Activated CD4-positive, alpha-beta T cell treated with anti-CD3 and anti-CD28 coated beads, Interleukin-2, amount 50 U/mL, for 16 hours (primary cell): Measurements from ENCODE around the gene KLHL40.

Source experiments
- DNase-seq: peaks from one replicate; pipeline ENCODE4 v3.0.0-alpha.2; 2020

The KLHL40 gene

DNA sequence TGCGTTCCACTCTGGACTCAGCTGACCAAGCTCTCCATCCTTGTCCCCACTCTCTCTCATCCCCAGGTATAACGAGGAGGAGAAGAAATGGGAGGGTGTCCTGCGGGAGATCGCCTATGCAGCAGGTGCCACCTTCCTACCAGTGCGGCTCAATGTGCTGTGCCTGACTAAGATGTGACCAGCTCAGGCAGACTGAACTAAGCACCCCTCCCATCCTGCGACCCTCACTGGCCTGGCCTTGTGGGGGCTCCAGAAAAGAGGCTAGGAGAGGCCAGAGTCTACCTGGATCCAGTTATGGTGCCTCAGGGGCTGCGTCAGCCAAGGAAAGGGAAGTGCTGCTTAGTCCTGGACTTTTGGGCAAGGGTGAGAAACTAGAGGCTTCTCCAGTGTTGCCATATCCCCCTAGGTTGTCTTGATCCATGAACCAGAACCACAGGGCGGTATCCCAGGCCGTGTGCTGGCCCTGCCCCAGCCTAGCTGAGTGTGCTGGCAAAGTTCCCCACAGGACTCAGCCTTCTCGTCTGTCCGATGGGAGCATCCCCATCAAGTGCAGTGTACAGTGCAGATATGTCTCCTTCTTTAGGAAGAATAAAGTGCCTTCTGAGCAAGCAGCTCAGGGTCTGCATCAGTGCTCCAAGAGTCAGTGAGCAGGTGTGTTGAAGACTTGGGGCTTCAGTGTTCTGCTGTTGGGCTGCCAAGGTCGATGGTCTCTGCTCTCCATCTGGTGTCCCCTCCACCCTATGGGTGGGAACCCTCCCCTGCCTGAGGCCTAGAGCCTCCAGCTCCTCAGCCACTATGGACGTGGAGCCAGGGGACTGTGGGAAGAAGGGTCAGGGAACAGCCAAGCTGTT, 6.7 kb downstream of the KLHL40 start:
- DNase-seq = no peak

DNA sequence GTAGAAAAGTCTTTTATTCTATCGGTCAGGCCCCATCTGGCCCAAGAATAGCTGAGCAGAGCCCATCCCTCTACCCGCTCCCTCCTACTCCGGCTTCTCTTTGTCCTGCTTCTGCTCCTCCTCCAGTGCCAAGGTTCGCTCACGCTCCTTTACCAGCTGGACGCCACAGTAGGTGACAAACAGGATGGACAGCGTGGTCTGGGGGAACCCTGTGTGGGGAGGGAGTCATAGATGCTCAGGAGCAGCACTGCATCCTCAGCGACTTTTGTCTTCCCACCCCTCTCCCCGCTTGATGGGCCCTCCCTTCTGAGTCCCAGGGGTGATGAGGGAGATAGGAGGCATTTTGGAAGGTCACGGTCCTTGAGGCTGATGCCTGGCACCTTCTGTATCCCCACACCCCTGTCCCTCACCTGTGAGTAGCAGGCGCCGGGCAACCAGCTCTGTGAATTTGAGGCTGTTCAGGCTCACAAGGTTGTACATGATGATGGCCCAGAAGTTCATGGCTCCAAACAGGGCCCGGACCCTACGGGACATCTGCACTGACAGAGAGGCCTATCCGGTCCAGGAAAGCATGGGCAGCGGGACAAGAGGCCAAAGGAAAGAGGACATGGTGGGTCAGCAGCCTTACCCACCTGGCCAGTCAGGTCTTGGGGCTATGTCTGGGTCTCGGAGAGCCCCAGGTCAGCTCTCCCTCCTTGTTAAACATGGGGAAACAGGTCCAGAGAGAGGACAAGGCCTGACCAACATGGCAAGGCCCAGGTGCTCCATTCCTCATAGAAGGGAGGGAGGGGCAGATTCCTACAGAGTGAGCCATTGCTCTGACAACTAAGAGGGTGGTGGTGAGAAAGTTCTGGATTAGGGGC, 7.6 kb downstream of the KLHL40 start:
- no peak for DNase-seq

DNA sequence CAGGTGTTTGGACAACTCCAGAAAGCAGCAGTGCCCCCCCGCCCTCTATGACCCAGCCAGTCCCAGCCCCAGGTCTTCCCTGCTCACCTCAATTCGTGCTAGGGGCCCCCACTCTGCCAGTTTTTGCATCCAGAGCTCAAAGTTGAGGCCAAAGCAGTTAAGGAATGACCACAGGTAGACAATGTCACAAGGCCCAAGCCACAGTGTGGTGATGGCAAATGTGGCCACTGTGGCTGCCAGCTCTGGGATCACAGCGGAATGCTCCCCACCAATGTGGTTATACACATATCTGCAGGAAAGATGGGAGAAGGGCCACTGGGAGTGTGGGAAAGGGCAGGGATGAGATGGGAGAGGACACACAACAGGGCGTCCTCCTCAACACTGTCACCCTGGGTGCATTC, 8.2 kb downstream of the KLHL40 start:
- DNase-seq = no peak

DNA sequence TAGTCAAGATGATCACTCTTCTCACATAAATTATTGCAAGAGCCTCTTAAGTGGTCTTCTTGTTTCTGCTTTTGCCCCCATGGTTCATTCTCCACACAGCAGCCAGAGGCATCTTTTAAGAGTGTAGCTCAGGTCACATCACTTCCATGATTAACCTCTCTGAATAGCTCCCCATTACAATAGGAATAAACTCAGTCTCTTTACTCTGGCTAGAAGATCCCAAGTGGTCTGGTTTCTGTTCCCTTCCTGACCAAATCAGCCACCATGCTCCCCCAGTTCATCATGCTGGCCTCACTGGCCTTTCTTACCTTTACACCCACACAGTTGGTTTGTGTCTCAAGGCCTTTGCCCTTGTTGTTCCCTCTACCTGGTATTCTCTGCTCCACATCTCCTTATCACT, 9.0 kb downstream of the KLHL40 start:
- DNase-seq = no peak

DNA sequence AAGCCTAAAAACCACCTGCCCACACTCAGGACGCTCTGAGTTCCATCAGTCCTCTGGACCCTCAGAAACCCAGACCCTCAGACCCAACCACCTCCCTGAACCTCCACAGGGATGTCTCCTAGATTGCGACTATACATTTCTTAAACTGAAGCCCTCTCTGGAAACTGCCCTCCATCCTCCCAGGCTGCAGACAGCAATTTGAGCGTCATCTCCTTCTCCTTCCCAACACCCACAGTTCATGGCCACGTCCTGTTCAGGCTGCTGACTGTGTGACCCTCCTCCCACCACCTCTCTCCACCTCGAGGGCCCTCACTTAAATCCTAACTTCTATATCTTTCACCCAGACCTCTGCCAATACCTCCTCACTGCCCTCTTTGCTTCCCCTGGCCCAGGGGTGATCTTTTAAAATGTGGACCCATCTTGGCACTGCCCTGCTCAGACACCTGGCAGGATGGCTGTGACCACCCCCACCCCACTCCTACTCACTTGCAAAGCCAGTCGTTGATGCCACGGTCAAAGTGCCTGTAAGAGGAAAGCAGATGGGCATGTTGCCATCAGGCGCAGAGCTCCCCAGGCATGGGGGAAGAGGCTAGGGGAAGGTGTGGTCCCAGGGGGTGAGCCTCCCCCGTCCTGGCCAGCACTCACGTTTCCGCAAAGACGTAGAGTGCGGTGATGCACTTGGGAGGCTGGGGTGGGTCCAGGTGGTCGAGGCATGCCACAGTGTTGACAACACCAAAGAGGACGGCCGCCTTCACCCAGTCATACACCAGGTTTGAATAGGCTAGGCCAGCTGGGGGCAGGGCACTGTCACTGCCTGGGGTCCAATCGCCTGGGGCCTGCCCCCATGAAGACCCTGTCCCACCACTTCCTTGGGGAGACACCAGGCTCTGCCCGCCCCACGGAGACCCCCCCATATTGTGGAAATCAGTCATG, 11.3 kb downstream of the KLHL40 start:
- no peak for DNase-seq

DNA sequence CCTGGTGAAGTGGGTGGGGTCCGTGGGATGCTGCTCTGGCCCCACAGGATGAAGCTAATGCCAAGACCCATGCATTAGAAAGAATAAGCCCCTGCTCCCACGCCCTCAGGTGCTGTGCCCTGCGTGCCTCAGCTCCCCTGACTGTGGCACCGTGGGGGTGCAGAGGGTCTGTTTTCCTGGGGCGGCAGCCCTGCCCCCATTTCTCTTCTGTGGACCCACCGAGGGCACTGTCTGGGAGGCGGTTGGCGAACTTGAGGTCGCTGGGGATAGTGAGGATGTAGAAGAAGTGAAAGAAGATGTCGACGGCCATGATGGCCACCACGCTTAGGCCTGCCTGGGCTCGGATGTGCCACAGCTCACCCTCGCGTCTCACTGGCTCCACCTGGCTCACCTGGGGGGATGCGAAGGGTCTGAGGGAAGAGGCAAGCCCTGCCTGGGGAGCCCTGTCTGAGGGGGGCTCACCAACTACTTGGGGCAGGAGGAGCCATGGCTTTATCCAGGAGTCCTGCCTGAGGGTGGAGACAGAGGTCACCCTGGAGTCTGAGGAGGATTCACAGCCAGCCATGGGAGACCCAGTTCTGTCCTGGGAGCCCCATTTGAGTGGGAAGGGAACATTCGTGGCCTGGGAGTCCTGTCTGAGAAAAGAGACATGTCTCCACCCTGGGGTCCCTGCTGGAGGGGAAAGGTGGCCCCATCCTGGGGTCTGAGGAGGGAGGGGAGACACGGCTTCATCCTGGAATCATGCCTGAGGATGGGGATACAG, 12.1 kb downstream of the KLHL40 start:
- DNase-seq = no peak

DNA sequence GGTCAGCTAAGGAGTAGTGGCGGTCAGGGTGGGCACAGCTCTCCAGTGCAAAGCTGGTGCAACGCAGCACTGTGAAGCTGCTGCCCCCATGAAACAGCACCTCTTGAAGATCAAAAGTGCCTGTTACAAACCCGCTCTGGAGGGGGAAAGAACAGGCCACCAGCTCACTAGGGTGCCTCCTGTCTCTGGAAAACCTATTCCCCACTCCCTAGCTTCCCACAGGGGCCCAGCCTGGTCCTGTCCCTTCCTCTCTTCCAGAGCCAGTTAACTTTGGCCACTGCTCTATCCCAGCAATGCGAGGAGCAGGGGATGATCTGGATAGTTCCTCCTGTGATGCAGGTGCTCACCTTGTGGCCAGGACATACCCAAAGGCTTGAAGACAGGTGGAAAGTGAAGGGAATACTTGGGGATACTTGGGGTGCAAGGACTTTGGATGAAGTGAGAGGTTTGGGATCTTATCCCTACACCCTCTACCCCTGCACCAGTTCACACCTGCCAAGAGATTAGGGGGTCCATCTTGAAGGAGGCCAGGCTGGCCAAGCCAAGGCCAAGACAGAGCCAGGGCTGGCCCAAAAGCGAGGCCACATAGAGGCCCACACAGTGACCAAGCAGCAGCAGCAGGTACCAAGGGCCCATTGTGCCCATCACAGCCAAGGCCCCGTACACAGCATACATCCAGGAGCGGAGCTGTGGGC, 13.0 kb downstream of the KLHL40 start:
- no peak for DNase-seq

DNA sequence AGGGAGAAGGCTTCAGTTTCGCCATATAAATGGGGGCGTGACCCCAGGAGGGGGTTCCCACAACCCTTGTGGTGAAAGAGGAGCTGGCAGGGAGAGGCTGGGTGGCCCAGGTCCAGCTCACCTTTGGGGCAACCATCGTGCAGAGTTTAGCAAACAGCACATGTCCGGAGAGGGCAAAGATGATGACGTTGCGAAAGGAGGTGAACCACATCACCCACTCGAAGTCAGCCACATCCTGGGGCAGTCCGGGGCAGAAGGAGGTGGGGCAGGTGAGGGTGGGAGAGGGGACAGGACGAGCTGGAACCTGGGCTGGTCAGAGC, 13.5 kb downstream of the KLHL40 start:
- peak; percentile 24 for DNase-seq

DNA sequence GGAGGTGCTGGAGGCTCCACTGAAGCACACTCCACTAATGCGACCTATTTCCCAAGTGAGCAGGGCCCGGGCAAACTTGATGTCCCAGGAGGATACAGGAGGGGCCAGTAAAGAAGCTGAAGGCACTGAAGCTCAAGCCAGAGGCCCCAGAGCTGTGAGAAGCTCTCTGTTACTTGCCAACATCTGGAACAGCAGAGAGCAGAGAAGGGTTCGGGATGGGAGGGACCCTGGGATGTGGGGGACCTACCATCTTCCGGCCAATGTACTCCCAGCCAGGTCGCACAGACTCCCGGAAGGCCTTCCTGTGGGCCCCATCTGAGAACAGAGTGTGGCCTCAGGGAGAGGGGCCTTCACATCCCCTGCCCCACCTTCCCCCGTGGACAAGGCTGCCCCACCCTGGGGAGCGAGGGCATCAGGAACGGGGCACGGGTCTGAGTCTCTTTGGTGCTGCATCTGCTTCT, 14.2 kb downstream of the KLHL40 start:
- no peak for DNase-seq

DNA sequence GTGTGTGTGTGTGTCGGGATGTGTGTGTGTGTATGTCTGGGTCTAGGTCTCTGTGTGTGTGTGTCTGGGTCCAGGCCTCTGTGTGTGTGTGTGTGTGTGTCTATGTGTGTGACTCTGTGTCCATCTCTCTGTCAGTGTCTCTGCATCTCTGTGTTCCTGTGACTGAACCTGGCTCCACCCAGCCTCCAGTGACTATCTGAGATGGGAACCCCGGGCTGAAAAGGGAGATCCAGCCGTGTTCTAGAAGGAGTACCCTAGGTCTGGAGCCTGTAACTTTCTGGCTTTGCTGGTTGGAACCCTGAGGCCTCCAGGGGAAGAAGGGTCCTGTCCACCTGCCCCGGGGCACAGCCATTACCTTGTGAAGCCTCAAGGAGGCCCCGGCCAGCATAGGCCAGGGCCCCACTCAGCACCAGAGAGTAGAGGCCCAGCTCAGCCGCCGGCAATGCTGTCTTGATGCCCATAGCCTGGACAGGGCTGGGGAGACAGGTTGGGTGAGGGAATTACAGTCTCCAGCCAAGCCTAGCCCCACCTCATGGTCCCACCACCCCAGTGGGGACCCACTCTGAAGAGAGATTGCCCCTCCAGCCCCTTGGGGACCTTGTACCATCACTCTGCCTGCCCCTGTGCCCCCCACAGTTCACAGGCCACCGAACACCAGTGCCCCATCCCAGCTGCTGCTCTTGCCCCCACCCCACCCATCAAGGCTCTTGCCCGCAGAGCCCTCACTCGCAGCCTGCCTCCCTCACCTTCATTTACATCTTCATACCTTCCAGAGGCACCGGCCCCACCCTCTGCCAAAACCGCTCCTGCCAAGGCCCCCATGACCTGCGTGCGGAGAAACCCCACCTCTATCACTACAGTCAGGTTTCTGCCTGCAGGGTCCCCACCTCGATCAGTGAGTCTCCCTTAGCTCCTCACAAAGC, 15.3 kb downstream of the KLHL40 start:
- no peak for DNase-seq

DNA sequence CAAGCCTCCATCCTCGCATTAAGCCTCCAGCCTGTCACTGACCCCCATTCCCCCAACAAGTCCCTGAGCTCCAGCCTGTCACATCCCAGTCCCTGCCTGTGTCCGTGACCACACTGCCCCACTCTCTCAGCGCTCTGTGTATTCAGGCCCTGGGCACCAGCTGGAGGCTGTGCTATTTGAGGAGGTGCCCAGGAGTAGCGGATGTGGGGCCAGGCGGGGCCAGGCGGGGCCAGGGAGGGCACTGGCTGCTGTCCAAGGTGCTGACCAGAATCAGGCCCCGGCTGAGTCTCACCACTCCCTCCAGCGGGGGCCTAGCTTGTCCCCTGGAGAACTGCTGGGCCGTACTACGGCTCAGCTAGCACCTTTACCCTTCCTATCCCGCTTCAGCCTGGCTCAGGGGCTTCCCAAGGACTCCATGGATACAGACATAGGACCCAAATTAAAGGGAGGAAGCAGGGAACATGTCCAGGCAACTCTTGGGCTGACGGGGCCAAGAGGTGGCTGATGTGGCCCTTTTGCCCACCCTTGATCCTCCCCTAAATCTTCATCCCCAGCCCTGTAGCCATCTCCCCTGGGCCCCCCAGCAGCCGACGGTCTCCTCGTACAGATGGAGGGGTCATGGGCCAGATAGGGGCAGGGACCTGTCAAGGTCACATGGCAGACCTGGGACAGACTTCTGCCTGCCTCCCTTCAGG, 16.2 kb downstream of the KLHL40 start:
- DNase-seq = peak; percentile 44

DNA sequence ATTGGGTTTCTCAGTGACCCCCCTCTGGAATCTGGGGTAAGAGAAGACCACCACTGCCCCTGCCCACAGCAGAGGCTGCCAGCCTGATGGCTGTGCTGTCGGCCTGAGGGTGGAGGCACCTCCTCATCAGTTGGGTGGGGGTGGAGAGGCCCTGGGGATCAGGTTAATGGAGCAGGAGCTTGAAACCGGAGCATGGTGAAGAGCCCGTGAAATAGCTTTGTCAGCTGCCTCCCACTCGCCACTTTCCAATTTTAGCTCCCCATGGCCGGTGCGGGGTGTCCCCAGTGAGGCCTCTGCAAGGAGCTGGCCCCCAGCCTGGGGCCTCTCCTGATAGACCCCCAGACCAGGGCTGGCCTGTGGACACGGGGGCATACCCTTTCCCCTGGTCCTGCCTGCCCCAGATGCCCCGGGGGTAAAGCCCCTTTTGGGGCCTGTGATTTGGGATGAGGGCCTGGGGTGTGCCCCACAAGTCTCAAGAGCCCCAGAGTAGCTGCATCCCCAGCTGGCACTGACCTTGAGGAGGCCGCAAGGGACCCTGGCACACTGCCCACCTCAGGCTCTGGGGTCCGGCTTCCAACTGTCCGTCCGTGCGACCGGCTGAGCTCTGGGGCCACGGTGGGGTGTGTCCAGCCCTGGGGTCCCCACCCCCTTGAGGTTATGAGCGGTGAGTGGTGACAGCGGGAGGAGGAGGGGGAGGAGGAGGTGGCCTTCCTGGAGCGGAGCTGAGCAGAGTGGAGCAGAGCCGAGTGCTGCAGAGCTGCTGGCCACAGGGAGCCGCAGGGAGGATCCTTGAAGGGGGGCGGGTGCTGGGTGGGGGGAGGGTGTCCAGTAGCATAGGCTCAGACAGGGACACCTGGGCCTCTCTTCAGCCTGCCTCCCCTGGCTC, 17.0 kb downstream of the KLHL40 start, which contains the start of gene HHATL:
HHATL (minus strand) TSS at position 733 of the 886 bp plus-strand sequence. CDS start 1,972 bp downstream, outside the sequence.
- no peak for DNase-seq

DNA sequence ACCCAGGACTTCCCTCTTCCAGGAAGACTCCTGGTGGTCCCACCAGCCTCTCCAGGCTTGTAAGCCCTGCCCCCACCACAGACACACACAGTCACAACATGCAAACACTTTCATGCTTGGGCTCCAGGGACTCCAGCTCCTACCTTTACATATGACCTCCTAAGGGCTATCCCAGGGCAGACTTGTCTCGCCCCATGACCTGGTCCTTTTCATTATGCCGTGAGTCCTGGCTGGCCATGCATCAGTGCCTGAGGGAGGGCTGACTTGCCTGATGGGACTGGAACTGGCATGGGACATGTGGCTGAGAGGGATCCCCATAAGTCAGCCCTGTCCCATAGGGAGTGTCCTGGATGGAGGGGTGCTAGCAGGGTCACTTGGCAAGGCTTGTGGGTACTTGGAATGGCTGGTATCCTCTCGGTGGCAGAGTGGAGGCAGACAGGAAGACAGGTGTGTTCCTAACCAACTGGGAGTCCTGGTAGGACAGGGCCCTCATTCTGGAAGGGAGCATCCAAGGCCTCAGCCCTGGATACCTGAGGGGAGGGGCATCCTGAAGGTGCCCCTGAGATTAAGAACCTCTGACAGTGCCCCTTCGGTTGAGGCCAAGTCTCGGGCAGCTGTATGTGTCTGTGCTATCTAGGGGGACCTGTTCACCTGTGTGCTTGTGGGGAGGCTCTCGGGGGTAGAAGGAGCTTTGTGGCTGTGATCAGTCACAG, 17.8 kb downstream of the KLHL40 start:
- no peak for DNase-seq

DNA sequence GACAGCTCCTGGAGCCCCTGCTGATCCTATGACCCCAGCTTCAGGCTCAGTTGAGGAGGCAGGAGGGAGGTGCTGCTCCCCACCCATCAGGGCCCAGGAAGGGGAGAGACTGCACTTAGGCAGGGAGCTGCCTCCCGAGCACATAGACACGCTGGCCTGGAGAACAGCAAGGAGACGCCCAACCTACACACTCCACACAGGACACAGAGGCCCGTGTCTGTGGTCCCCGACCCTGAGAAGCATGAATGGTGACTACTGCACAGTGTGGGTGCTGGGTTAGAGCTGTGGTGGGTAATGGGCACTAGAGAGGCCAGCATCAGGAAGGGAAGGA, 18.3 kb downstream of the KLHL40 start:
- DNase-seq = no peak

DNA sequence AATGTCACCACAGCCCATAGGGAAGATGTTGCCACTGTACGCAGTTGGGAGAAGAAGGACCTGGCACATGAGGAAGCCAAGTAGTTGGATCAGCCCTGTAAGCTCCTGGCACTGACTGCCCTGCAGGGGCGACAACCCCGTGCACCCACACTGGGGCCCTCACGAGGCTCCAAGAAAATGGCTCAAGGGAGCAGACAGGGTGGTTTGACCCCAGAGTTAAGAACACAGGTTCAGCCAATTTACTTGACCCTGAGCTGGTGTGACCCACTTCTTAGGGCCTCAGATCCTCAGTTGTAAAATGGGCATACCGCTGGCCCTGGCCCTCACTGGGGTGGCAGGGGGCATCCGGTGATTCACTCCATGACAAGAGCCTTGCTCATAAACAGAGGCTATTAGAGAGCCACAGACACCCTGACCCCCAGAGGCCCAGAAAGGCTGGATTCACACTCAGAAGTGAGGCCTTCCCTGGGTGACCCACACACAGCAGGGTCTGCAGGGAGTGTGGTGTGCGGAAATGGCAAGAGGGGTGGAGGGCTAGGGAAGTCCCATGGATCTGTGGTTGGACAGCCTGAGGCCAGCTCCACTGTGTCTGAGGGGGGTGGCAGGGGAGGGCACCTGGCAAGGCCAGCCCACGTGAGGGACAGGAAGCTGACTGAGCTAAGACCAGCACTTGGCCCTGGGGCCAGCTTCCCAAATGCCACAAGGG, 19.0 kb downstream of the KLHL40 start:
- DNase-seq = no peak

DNA sequence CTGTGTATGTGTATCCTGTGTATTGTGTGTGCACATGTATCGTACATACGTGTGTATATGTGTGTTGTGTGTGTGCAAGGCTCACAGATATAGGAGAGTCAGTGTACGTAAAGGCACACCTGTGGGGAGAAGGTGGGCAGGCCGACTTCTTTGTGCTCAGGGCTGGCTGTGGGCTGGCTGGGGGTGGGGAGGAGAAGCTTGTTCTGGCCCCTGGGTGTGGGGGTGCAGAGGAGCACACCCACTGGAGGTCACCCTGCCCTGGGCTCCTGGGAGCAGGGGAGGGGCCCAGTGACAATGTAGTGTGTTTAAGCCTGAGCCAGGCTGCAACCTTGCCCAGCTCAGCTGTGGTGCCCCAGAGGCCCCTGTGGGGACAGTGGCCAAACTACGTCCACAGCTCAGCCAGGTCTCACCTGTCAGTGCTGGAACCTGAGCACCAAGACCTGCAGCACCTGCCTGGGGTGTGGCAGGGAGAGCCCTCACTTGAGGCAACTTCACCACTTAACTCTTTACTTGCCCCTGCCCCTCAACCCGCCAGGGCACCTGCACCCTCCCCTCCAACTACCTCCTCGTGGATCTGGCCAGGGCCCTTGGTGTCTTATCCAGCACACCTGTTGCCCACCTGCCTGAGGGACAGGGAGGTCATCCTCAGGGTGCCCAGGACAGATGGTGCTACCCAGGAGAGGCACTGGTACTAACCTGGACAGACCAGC, 19.9 kb downstream of the KLHL40 start:
- DNase-seq = no peak
